SK-N-SH treated with all-trans-retinoic acid at 6 μM for 48 hours (cell line): ENCODE results near the gene MTUS2.

Experiments
- ATAC-seq: fragments of 200-7000 bp; cut with Tn5 transposase; 3 replicates; pipeline ENCODE4 v1.9.1; 2020; ENCODE audit warnings: mild to moderate bottlenecking, moderate library complexity
- ARNTL ChIP-seq: fragments of 450-650 bp; formaldehyde crosslinking; IDR thresholded peaks from 2 replicates; pipeline ENCODE4 v1.5.0; 2020; ENCODE audit warnings: low read depth, mild to moderate bottlenecking, moderate library complexity, borderline replicate concordance
- CSDC2 ChIP-seq: fragments of 250-450 bp; sonication (Bioruptor Pico); IDR thresholded peaks from 2 replicates; pipeline ENCODE4 v1.5.0; 2020; ENCODE audit warnings: mild to moderate bottlenecking, moderate library complexity
- ESRRG ChIP-seq: fragments of 250-450 bp; sonication (Bioruptor Pico); IDR thresholded peaks from 2 replicates; pipeline ENCODE4 v1.6.1; 2021; ENCODE audit warnings: mild to moderate bottlenecking
- ISL1 ChIP-seq: fragments of 250-450 bp; sonication (Bioruptor Pico); IDR thresholded peaks from 2 replicates; pipeline ENCODE4 v2.1.2; 2022; ENCODE audit warnings: mild to moderate bottlenecking, moderate library complexity
- OSR1 ChIP-seq: fragments of 250-450 bp; sonication (Bioruptor Pico); IDR thresholded peaks from 2 replicates; pipeline ENCODE4 v1.8.0; 2022; ENCODE audit warnings: moderate library complexity, mild to moderate bottlenecking, inconsistent platforms
- RARB ChIP-seq: fragments of 250-450 bp; sonication (Bioruptor Pico); IDR thresholded peaks from 2 replicates; pipeline ENCODE4 v1.8.0; 2021; ENCODE audit warnings: mild to moderate bottlenecking, moderate library complexity
- SNAI2 ChIP-seq: fragments of 250-450 bp; sonication (Bioruptor Pico); IDR thresholded peaks from 2 replicates; pipeline ENCODE4 v1.5.0; 2020; ENCODE audit warnings: mild to moderate bottlenecking, moderate library complexity
- TOX ChIP-seq: fragments of 250-450 bp; sonication (Bioruptor Pico); IDR thresholded peaks from 2 replicates; pipeline ENCODE4 v1.8.0; 2021; ENCODE audit warnings: mild to moderate bottlenecking, moderate library complexity, borderline replicate concordance
- ZC3H10 ChIP-seq: fragments of 250-450 bp; sonication (Bioruptor Pico); IDR thresholded peaks from 2 replicates; pipeline ENCODE4 v1.5.1; 2021; ENCODE audit warnings: mild to moderate bottlenecking, moderate library complexity
- ZFP30 ChIP-seq: fragments of 450-650 bp; formaldehyde crosslinking; IDR thresholded peaks from 2 replicates; pipeline ENCODE4 v1.5.0; 2022; ENCODE audit warnings: mild to moderate bottlenecking, moderate library complexity
- ZNF8 ChIP-seq: fragments of 450-650 bp; formaldehyde crosslinking; IDR thresholded peaks from 2 replicates; pipeline ENCODE4 v1.5.0; 2020; ENCODE audit warnings: mild to moderate bottlenecking, moderate library complexity
- TF ChIP-seq, protein P1 (sequence below): fragments of 250-450 bp; sonication (Bioruptor Pico); IDR thresholded peaks from 2 replicates; pipeline ENCODE4 v1.8.0; 2020; ENCODE audit warnings: mild to moderate bottlenecking, moderate library complexity, borderline replicate concordance
- TF ChIP-seq, protein P2 (sequence below): fragments of 250-450 bp; sonication (Bioruptor Pico); IDR thresholded peaks from 2 replicates; pipeline ENCODE4 v1.8.0; 2021; ENCODE audit warnings: low read depth, mild to moderate bottlenecking, moderate library complexity, borderline replicate concordance
- TF ChIP-seq, protein P3 (sequence below): fragments of 250-450 bp; sonication (Bioruptor Pico); IDR thresholded peaks from 2 replicates; pipeline ENCODE4 v1.5.0; 2020; ENCODE audit warnings: mild to moderate bottlenecking, moderate library complexity

Gene MTUS2

DNA sequence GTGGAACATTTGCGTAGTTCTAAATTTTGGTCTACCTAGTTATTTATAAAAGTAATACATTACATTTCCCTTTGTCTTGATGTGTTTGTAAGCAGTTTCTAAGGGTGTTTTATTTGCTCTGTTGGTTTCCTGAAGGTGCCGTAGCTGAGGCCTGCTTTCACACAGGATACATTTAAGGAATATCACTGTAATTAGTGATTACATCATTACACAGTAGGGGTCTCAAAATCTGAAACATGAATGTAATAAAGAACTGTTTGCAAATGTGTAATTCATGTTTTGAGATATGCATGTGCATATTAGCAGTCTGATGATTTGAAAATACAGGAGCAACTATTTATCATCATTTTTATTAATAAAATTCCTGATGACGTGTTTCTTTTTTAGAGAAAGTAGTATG lies 281.8 kb downstream of the MTUS2 start:
- ATAC-seq: no peak

DNA sequence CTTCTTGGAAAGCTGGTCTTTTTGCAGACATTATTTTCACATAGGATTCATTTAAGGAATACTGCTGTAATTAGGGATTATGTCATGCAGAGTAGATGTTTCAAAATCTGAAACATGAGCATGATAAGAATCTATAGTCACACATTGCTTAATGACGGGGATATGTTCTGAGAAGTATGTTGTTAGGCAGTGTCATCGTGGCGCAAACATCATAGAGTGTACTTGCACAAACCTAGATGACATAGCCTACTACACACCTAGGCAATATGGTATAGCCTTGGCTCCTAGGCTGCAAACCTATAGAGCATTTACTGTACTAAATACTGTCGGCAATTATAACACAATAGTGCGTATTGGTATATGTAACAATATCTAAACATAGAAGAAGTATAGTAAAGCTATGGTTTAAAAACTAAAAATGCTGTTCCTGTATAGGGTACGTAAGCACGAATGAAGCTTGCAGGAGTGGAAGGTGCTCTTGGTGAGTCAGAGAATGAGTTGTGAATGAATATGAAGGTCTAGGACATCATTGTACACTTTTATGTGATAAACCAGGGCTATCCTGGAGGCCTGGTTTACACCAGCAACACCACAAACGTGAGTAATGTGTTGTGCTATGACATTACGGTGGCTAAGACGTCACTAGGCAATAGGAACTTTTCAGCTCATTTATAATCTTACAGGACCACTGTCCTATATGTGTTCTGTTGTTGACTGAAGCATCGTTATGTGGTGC lies 283.1 kb downstream of the MTUS2 start:
- ATAC-seq: no peak
- TF ChIP-seq ZNF8 (CRISPR knock-in tag) (no peak), TOX (CRISPR knock-in tag) (no peak), ARNTL (CRISPR knock-in tag) (no peak), RARB (CRISPR knock-in tag) (no peak), OSR1 (CRISPR knock-in tag) (no peak), ZC3H10 (CRISPR knock-in tag) (no peak)
- TF ChIP-seq, protein P1, sequence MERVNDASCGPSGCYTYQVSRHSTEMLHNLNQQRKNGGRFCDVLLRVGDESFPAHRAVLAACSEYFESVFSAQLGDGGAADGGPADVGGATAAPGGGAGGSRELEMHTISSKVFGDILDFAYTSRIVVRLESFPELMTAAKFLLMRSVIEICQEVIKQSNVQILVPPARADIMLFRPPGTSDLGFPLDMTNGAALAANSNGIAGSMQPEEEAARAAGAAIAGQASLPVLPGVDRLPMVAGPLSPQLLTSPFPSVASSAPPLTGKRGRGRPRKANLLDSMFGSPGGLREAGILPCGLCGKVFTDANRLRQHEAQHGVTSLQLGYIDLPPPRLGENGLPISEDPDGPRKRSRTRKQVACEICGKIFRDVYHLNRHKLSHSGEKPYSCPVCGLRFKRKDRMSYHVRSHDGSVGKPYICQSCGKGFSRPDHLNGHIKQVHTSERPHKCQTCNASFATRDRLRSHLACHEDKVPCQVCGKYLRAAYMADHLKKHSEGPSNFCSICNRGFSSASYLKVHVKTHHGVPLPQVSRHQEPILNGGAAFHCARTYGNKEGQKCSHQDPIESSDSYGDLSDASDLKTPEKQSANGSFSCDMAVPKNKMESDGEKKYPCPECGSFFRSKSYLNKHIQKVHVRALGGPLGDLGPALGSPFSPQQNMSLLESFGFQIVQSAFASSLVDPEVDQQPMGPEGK (CRISPR knock-in tag): no peak
- TF ChIP-seq, all 23 proteins: peak for 0

More for the DNA sequence above, 281.8 kb downstream of the MTUS2 start:
- TF ChIP-seq ZFP30 (CRISPR knock-in tag) (no peak), OSR1 (CRISPR knock-in tag) (no peak), RARB (CRISPR knock-in tag) (no peak), ISL1 (CRISPR knock-in tag) (no peak), ESRRG (CRISPR knock-in tag) (no peak), ARNTL (CRISPR knock-in tag) (no peak)
- TF ChIP-seq, protein P1 (CRISPR knock-in tag): no peak
- TF ChIP-seq, protein P2, sequence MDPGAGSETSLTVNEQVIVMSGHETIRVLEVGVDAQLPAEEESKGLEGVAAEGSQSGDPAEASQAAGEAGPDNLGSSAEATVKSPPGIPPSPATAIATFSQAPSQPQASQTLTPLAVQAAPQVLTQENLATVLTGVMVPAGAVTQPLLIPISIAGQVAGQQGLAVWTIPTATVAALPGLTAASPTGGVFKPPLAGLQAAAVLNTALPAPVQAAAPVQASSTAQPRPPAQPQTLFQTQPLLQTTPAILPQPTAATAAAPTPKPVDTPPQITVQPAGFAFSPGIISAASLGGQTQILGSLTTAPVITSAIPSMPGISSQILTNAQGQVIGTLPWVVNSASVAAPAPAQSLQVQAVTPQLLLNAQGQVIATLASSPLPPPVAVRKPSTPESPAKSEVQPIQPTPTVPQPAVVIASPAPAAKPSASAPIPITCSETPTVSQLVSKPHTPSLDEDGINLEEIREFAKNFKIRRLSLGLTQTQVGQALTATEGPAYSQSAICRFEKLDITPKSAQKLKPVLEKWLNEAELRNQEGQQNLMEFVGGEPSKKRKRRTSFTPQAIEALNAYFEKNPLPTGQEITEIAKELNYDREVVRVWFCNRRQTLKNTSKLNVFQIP (CRISPR knock-in tag): no peak
- TF ChIP-seq, protein P3, sequence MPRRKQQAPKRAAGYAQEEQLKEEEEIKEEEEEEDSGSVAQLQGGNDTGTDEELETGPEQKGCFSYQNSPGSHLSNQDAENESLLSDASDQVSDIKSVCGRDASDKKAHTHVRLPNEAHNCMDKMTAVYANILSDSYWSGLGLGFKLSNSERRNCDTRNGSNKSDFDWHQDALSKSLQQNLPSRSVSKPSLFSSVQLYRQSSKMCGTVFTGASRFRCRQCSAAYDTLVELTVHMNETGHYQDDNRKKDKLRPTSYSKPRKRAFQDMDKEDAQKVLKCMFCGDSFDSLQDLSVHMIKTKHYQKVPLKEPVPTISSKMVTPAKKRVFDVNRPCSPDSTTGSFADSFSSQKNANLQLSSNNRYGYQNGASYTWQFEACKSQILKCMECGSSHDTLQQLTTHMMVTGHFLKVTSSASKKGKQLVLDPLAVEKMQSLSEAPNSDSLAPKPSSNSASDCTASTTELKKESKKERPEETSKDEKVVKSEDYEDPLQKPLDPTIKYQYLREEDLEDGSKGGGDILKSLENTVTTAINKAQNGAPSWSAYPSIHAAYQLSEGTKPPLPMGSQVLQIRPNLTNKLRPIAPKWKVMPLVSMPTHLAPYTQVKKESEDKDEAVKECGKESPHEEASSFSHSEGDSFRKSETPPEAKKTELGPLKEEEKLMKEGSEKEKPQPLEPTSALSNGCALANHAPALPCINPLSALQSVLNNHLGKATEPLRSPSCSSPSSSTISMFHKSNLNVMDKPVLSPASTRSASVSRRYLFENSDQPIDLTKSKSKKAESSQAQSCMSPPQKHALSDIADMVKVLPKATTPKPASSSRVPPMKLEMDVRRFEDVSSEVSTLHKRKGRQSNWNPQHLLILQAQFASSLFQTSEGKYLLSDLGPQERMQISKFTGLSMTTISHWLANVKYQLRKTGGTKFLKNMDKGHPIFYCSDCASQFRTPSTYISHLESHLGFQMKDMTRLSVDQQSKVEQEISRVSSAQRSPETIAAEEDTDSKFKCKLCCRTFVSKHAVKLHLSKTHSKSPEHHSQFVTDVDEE: no peak

DNA sequence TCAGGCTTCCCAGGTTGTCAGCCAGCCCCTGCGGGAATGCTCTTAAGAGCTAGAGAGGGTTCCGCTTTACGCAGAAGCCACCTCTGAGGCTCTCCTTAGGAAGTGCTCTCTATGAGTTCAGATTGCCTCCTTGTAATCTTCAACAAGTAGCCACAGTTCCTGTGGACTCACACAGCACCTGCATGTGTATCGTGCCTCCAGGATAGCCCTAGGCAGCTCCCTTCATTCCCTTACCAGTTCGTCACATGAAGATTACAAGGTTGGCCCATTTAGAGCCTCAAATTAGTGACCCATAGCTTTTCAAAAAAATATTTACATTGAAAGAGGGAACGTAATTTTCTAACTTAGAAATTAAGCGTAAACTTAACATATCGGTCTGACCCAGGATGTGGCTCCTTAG lies 284.3 kb downstream of the MTUS2 start:
- no peak for ATAC-seq
- TF ChIP-seq CSDC2 (CRISPR knock-in tag): no peak
- TF ChIP-seq, protein P1 (CRISPR knock-in tag): no peak
- TF ChIP-seq, protein P3: no peak
- TF ChIP-seq ISL1 (CRISPR knock-in tag): no peak
- no peak for TF ChIP-seq SNAI2
- TF ChIP-seq ZFP30 (CRISPR knock-in tag): no peak
- no peak for TF ChIP-seq TOX (CRISPR knock-in tag)
- no peak for TF ChIP-seq OSR1 (CRISPR knock-in tag)
